Measurements from ENCODE around the gene PLAGL2. TPM values are rescaled to one million over a fixed set of nuclear protein-coding genes. Genes with fewer than 3 reads are reported as not detected.

Gene PLAGL2
- total and polyA plus RNA-seq, 9 of the 15 experiments (the other 6 are each of a cell fraction or from before 2014, with no cell fraction given), result 3.1 to 24.3 (median 6.4) TPM

DNA sequence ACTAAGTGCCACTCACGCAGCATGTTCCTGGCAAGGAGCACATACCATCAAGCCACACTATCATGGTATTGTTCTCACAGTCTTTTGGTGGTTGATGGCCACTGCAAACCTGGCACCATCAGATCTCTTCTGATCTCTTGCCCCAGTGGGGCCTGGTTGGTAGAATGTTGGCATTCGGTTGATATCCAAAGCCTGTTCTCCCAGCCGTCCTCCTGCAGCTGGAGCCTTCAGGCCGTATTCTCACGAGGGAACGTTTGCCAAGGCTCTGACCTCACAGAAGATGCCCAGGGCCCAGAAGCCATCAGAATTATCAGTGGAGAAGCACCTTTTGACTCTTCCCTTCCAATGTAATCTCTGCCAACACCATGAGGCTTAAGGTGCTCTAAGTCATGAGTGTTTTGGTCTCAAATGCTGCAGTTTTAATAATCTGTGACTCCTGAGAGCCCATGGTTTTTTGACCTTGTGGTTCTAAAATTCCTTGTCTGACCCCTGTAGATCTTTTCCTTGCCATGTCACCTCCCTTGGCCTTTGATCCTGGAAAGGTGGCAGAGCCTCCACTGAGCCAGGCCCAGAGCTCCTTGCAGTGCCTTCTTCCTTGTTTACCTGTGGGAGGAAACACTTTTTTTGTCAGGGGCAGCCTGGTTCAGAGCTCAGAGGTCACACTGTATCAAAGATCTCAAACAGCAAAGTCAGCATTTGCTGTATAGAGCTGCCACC, 27.9 kb upstream of the PLAGL2 start:
- H3K9me1 ChIP-seq (ENCODE audit: control insufficient read depth, insufficient read depth, low read length), result peaks cover 3% of the 10 kb centered on the region
- H3K27me3 ChIP-seq (ENCODE audit: control insufficient read depth in 2 of 2, insufficient read depth in 2 of 2, low read length in 2 of 2), result no peaks in the 10 kb centered on the region
- H3K4me2 ChIP-seq (ENCODE audit: insufficient read depth, low read length), result no peak overlapping the region
- peaks cover 4% of the 10 kb centered on the region; the same call in 1 of the 2 replicates for H4K20me1 ChIP-seq (replicated peaks; ENCODE audit: control insufficient read depth, insufficient read depth, low read length)
- ChIA-PET CTCF (ENCODE audit: low intra/inter-chr PET ratio) (no interaction called here), POLR2A (interaction anchor here (0.6 to 1.2 kb wide), 2 partner anchors 11 to 12 kb away, joined by 3 to 6 read pairs; no protein-coding TSS in a partner anchor)
- in situ Hi-C loops (cut with MboI), result no loop called here
- WGBS (ENCODE audit: insufficient coverage, low coverage, missing lambda C conversion rate), result 86% methylated on average over 6 of the region's 6 CpGs
- DNase-seq (ENCODE audit: extremely low read depth in 1 of 4, low spot score in 3 of 4), result no peak
- H3K9ac ChIP-seq (ENCODE audit: insufficient read depth in 1 of 2, low read depth in 2 of 2, low read length in 2 of 2), result no peak overlapping the region
- peaks cover 61% of the 10 kb centered on the region for H3K36me3 ChIP-seq (ENCODE audit: control insufficient read depth, insufficient read depth, low read length)
- H3K4me1 ChIP-seq (replicated peaks in 1 of 2; ENCODE audit: control insufficient read depth in 2 of 2, insufficient read depth in 2 of 2, low read length in 2 of 2), result no peaks in the 10 kb centered on the region
- H3K9me3 ChIP-seq (replicated peaks; ENCODE audit: control insufficient read depth, insufficient read depth, low read depth, low read length), result no peaks in the 10 kb centered on the region
- no TSS peak for BruUV-seq (replicated peaks)
- H2AFZ ChIP-seq (ENCODE audit: low read depth, low read length), result no peak overlapping the region
- intact Hi-C loops (cut with micrococcal nuclease), result no loop called here
- ATAC-seq, result no peak
- TF ChIP-seq CBX5 (IDR thresholded peaks at IDR 0.05; ENCODE audit: borderline replicate concordance, low read depth), result no peak
- TF ChIP-seq MAFG (tag; conservative IDR thresholded peaks at IDR 0.05), result peak; percentile 53
- peak; percentile 47 for TF ChIP-seq MAFF (IDR thresholded peaks at IDR 0.05; ENCODE audit: low read length)
- peak; percentile 31; the same call in 1 of the 2 replicates for TF ChIP-seq MAFK (IDR thresholded peaks at IDR 0.05; ENCODE audit: low read length)
- TF ChIP-seq, protein P1, sequence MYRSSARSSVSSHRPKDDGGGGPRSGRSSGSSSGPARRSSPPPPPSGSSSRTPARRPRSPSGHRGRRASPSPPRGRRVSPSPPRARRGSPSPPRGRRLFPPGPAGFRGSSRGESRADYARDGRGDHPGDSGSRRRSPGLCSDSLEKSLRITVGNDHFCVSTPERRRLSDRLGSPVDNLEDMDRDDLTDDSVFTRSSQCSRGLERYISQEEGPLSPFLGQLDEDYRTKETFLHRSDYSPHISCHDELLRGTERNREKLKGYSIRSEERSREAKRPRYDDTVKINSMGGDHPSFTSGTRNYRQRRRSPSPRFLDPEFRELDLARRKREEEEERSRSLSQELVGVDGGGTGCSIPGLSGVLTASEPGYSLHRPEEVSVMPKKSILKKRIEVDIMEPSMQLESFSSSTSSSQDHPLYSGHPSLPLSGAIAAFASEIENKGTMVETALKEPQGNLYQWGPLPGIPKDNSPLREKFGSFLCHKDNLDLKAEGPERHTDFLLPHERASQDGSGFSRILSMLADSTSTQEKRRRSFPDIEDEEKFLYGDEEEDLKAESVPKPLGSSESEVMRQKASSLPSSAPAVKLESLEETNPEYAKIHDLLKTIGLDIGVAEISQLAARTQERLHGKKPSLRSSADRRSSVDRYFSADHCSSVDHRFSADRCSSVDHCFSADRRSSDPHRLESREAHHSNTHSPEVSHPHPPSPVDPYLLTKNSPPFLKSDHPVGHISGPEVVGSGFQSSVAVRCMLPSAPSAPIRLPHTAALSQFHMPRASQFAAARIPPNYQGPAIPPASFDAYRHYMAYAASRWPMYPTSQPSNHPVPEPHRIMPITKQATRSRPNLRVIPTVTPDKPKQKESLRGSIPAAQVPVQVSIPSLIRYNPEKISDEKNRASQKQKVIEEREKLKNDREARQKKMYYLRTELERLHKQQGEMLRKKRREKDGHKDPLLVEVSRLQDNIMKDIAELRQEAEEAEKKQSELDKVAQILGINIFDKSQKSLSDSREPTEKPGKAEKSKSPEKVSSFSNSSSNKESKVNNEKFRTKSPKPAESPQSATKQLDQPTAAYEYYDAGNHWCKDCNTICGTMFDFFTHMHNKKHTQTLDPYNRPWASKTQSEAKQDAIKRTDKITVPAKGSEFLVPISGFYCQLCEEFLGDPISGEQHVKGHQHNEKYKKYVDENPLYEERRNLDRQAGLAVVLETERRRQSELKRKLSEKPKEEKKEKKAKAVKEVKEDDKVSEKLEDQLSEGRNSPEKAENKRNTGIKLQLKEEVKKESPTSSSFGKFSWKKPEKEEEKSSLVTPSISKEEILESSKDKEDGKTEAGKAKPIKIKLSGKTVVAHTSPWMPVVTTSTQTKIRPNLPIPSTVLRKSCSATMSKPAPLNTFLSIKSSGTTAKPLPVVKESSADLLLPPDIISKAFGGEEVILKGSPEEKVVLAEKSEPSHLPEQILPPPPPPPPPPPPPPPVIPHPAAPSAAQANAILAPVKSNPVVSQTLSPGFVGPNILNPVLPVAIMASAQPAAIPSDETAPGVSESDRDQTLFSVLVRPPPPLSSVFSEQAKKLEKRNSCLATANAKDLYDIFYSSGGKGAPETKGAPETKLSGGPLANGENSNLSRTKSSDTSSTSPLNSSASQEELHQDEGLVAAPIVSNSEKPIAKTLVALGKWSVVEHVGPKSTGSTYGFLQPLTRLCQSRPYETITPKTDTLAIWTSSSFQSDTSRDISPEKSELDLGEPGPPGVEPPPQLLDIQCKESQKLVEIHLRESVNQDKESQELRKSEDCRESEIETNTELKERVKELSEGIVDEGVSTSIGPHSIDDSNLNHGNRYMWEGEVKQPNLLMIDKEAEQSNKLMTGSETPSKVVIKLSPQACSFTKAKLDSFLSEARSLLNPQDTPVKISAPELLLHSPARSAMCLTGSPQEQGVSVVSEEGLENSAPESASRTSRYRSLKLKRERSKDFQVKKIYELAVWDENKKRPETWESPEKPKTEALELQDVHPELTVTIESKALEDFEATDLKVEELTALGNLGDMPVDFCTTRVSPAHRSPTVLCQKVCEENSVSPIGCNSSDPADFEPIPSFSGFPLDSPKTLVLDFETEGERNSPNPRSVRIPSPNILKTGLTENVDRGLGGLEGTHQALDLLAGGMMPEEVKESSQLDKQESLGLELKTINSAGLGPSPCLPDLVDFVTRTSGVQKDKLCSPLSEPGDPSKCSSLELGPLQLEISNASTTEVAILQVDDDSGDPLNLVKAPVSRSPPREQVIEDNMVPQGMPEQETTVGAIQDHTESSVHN (IDR thresholded peaks at IDR 0.05; ENCODE audit: borderline replicate concordance in 1 of 2, low read depth in 1 of 2), result no peak
- no peak for TF ChIP-seq FOXK2 (conservative IDR thresholded peaks at IDR 0.05 in 1 of 2, IDR thresholded peaks at IDR 0.05 in 1 of 2; ENCODE audit: low read depth in 2 of 2)
- TF ChIP-seq GTF2F1 (IDR thresholded peaks at IDR 0.05; ENCODE audit: low read depth, low read length), result no peak
- peak; percentile 74 for TF ChIP-seq ZNF316 (IDR thresholded peaks at IDR 0.05)
- TF ChIP-seq C11orf30 (IDR thresholded peaks at IDR 0.05; ENCODE audit: low read depth), result peak; percentile 73
- no peak for TF ChIP-seq ILF3 (IDR thresholded peaks at IDR 0.05; ENCODE audit: borderline replicate concordance)
- no peaks in the 10 kb centered on the region for H3K79me2 ChIP-seq (ENCODE audit: control insufficient read depth, insufficient read depth, low read length)
- no peak overlapping the region for H3K27ac ChIP-seq (ENCODE audit: extremely low read depth, low read depth, low read length)
- no peak for FAIRE-seq
- no peak overlapping the region for H3K4me3 ChIP-seq
